Activated CD8-positive, alpha-beta memory T cell treated with anti-CD3 and anti-CD28 coated beads, Interleukin-2, amount 50 U/mL, for 24 hours (primary cell): ENCODE results near the gene CDK19.
A peak's percentile ranks its signal among the peaks of the same experiment; 100 is the strongest.
"Not testable (repeated sequence)": the region's sequence is repeated elsewhere in the genome, so short reads cannot be mapped to it uniquely, and the experiment has no call there.

Experiments
- DNase-seq: peaks from one replicate; pipeline ENCODE4 v3.0.0-alpha.2; 2020; ENCODE audit errors: extremely low read depth

CDK19 gene

GRCh38 chr6:110815411-110816409 is at the start of gene CDK19:
TSS of gene CDK19 (minus strand) at chr6:110815469. CDS start at chr6:110815136, 333 bp downstream.
- peak; percentile 93 for DNase-seq

DNA sequence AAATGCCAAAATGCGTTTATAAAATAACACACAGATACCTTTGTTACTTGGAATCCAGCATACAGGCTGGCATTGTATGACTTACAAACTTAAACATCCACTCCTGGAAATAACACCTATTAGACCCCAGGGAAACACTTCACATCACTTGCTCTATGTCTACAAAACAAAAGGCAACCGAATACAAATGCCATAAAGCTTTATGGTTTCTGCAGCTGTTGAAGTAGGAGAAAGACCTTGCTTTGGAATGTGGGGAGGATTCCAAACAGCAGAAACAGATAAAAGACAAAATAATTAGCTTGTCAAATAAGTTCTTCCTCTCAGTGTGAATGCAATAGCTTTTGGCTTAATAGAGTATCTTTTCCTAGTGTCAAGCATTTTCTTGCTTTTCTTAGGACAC is 49.6 kb upstream of the CDK19 start:
- DNase-seq = no peak

DNA sequence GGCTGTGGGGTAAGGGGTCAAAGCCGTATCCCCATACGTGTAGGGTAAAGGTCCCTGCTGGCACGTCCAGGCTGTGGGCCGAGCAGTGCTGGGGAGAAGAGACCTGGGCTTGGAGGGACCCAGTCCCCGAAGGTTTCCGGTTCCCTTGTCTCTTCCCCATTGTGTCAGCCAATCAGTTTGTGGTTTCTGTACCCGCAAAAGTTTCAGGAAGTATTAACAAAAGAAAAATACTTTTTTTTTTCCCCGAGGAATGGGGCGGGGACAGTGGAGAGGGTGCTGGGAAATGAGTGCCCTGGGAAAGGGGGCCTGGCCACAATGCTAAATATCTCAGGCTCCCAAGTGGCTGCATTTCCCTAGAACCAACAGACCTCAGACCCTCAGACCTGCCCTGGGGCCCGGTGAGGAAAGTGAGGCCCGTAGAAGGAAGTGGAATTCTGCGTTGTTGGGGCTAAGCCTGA is 44.1 kb upstream of the CDK19 start:
- DNase-seq = no peak

DNA sequence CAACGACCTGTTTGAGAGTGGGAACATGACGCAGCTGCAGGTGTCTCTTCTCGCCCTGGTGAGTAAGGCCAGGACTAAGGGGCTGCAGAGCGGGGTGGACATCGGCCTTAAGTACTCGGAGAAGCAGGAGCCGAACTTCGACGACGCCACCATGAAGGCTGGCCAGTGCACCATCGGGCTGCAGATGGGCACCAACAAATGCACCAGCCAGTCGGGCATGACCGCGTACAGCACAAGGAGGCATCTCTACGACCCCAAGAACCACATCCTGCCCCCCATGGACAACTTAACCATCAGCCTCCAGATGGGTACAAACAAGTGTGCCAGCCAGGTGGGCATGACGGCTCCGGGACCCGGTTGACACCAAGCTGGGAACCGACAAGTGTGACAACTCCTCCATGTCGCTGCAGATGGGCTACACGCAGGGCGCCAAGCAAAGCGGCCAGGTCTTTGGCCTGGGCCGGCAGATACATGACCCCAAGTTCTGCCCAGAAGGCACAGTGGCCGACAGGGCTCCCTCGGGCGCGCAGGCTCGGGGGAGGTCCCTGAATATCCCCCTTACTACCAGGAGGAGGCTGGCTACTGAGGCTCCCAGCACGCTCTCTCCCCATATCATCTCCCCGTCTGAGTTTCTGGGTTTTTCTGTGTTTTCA is 43.4 kb upstream of the CDK19 start:
- no peak for DNase-seq

DNA sequence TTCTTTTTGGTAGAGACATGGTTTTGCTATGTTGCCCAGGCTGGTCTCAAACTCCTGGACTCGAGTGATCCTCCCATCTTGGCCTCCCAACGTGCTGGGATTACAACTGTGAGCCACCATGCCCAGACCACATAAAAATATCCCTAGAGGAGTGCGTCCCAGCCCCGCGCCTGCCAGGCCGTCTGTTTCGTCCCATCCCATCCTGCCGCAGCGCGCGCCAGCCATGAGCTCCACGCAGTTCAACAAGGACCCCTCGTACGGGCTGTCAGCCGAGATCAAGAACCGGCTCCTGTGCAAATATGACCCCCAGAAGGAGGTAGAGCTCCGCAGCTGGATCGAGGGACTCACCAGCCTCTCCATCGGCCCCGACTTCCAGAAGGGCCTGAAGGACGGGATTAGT is 42.7 kb upstream of the CDK19 start:
- no peak for DNase-seq

- DNase-seq = no peak
These were observed 41.0 kb upstream of the CDK19 start for GRCh38 chr6:110856296-110856695.

DNA sequence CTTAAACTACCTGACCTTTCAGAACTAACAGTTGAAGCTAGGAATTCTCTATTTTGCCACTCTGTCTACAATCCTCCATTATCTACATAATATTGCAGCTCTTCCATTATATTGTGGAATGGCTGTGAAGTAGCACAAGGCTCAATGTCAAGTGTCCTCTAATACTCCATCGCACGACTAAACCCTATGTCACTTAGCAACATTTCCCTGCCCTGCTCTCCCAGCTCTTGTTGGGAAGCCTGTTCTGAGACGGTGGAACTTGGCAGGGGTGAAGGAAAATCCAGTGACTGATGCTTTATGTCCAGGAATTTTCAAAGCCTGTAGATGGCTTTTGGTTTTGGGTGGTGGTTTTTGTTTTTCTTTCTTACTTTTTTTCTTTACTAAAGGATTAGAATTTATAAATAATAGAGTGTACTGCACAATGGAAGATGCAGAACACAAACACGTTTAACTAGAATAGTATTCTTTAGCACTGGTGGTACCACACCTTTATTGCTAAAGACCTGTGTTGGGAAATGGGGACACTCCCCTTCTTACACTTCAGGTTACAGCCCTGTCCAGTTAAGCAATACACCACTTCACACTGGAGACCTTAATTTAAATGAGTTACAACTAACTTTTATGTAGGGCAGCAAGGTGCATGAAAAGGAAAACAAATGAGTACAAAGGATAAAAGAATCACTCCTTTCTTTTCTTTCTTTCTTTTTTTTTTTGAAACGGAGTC is 38.6 kb upstream of the CDK19 start:
- no peak for DNase-seq

DNA sequence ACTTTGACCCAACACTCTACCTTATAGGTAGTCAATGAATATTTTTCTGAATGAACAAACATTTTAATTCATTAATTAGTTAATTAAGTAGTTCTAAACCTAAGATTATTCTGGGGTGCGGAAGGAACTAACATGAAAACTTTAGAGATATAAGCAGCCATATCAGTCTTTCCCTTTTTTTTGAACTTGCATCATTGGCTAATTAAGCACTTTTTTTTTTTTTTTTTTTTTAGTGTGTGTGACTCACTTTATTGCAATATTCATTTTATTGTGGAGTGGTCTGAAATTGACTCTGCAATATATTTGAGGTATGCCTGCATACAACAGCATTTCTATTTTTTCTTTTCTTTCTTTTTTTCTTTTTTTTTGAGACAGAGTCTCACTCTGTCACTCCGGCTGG is 37.5 kb upstream of the CDK19 start:
- no peak for DNase-seq

DNA sequence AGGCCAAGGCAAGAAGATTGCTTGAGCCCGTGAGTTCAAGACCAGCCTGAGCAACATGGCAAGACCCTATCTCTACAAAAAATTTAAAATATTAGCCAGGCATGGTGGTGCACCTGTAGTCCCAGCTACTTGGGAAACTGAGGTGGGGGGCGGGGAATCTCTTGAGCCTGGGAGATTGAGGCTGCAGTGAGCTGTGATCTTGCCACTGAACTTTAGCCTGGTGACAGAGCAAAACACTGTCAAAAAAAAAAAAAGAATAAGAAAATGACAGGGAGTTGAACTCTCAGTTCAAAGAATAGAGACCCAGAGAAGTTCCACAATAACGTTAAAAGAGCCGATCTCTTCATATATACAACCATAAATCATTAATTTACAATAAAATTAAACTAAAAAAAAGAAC is 34.5 kb upstream of the CDK19 start:
- DNase-seq = no peak

- no peak for DNase-seq
These were observed 26.0 kb upstream of the CDK19 start for GRCh38 chr6:110841266-110841665.

- not testable (repeated sequence) for DNase-seq
These were observed 20.5 kb upstream of the CDK19 start for GRCh38 chr6:110835751-110836150.

DNA sequence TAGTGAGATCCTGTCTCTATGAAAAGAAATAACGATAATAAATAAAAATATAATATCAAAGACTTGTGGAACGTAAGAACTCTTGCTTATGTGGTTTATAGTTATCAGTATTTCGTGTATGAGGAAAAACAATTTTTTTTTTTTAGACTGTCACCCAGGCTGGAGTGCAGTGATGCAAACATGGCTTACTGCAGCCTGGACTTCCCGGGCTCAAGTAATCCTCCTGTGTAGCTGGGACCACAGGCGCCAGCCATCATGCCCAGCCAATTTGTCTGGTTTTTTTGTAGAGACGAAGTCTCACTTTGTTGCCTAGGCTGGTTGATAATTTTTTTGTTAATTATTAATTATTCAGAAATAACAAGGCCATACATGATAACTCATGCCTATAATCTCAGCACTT is 18.6 kb upstream of the CDK19 start:
- no peak for DNase-seq

- DNase-seq = no peak
These were observed 16.1 kb upstream of the CDK19 start for GRCh38 chr6:110831405-110831804.

- DNase-seq = no peak
These were observed 13.1 kb upstream of the CDK19 start for GRCh38 chr6:110828396-110828795.

GRCh38 chr6:110826236-110827129 is 11.2 kb upstream of the CDK19 start:
- DNase-seq = no peak

DNA sequence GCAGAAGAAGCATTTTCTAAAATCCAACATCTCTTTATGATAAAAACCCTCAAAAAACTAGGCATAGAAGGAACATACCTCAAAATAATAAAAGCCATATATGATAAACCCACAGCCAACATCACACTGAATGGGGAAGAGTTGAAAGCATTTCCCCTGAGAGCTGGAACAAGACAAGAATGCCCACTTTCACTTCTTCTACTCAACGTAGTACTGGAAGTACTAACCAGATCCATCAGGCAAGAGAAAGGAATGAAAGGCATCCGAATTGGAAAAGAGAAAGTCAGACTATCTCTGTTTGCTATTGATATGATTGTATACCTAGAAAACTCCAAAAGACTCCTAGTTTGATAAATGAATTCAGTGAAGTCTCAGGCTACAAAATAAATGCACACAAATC is 7.9 kb upstream of the CDK19 start:
- DNase-seq = no peak

DNA sequence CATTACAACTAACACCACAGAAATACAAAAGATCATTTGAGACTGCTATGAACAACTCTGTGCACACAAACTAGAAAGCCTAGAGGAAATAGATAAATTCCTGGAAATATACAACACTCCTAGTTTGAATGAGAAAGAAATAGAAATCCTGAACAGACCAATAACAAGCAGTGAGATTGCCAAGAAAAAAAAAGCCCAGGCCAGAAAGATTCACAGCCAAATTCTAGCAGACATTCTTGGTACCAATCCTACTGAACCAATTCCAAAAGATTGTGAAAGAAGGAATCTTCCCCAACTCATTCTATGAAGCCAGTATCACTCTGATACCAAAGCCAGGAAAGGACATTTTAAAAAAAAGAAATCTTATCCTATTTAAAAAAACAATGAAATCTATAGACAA is 7.0 kb upstream of the CDK19 start:
- no peak for DNase-seq

- DNase-seq = no peak
These were observed 1.4 kb upstream of the CDK19 start for GRCh38 chr6:110816677-110817076.

DNA sequence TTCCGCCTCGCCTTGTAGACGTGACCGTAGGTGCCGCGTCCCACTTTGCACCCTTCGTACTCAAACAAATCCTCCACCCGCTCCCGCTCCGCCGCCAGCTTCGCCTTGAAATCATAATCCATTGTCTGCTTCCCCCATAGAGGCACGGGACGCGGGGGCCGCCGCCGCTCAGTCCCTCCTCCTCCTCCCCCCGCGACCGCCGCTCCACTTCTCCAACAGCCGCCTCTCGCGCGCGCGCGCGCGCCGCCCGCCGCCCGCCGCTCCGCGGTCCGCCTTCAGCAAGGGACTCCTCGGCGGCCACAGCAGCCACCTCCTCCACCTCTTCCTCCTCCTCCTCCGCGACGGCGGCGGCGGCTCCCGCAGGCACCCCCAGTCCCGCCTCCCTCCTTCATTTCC is 256 bp downstream of the CDK19 start:
- no peak for DNase-seq

GRCh38 chr6:110814102-110815014 is 911 bp downstream of the CDK19 start:
- peak; percentile 15 for DNase-seq
